CD4-positive, alpha-beta T cell (primary cell): ENCODE measurements around the gene HSPA1B. TPM values are rescaled to one million over a fixed set of nuclear protein-coding genes. Genes with fewer than 3 reads are reported as not detected.

Experiments
- ATAC-seq: fragments of 200-7000 bp; cut with Tn5 transposase; one replicate; pipeline ENCODE4 v1.10.0; 2022; ENCODE audit warnings: mild to moderate bottlenecking; ENCODE audit not compliant: poor library complexity
- CTCF ChIA-PET: fragments of 350-600 bp; sonication (Branson Sonifier 250); formaldehyde crosslinking; loops from one replicate; lab custom pipeline; 2021; ENCODE audit warnings: antibody characterized with exemption, inconsistent platforms; lab: Charles Lee
- POLR2A ChIA-PET: fragments of 350-600 bp; sonication (Branson Sonifier 250); formaldehyde crosslinking; loops from one replicate; lab custom pipeline; 2021; ENCODE audit warnings: antibody characterized with exemption, inconsistent platforms; lab: Charles Lee
- DNase-seq, 14 experiments: peaks; one replicate each; pipeline ENCODE4 v3.0.0-alpha.2; 2013 to 2020; ENCODE audit warnings: mixed read lengths in 2 of 14
- H3K27ac ChIP-seq, 2 donors: one replicate each; pipeline versions ENCODE4 v1.5.1 to v1.7.0; 2013; ENCODE audit warnings: low read length in 2 of 2, low read depth in 1 of 2, mild to moderate bottlenecking in 1 of 2
- H3K27me3 ChIP-seq, 2 experiments: 1 replicate in 1 of 2; 2 replicates in 1 of 2; pipeline versions ENCODE4 v1.6.1 to v1.7.0; 2013; ENCODE audit warnings: low read length in 2 of 2, control low read depth in 1 of 2, mild to moderate bottlenecking in 1 of 2, moderate library complexity in 1 of 2; ENCODE audit not compliant: insufficient read depth in 2 of 2, control insufficient read depth in 1 of 2
- H3K36me3 ChIP-seq: one replicate; pipeline ENCODE4 v1.6.1; 2013; ENCODE audit warnings: low read length, control low read depth; ENCODE audit not compliant: insufficient read depth
- H3K4me1 ChIP-seq: one replicate; pipeline ENCODE4 v1.6.1; 2013; ENCODE audit warnings: low read length, control low read depth; ENCODE audit not compliant: insufficient read depth
- H3K4me3 ChIP-seq: one replicate; pipeline ENCODE4 v1.5.1; 2013; ENCODE audit warnings: mild to moderate bottlenecking, low read length, moderate library complexity
- H3K9me3 ChIP-seq, 2 experiments: 1 replicate in 1 of 2; 2 replicates in 1 of 2; pipeline versions ENCODE4 v1.6.1 to v1.7.0; 2013; ENCODE audit warnings: low read length in 2 of 2, mild to moderate bottlenecking in 2 of 2, control low read depth in 1 of 2, moderate library complexity in 1 of 2; ENCODE audit not compliant: control insufficient read depth in 1 of 2, insufficient read depth in 1 of 2
- H3K27ac Mint-ChIP-seq: one replicate; pipeline ENCODE4 v1.8.0; 2020; ENCODE audit warnings: mixed read lengths
- H3K27me3 Mint-ChIP-seq: one replicate; pipeline ENCODE4 v1.8.0; 2021; ENCODE audit warnings: mixed read lengths
- H3K36me3 Mint-ChIP-seq: one replicate; pipeline ENCODE4 v1.8.0; 2021; ENCODE audit warnings: low read depth, mixed read lengths
- H3K4me1 Mint-ChIP-seq: one replicate; pipeline ENCODE4 v1.8.0; 2021; ENCODE audit warnings: low read depth, mixed read lengths
- H3K4me3 Mint-ChIP-seq: one replicate; pipeline ENCODE4 v1.8.0; 2020; ENCODE audit warnings: mild to moderate bottlenecking, mixed read lengths
- H3K9me3 Mint-ChIP-seq: one replicate; pipeline ENCODE4 v1.8.0; 2020; ENCODE audit warnings: mixed read lengths
- intact Hi-C, 2 experiments: fragments of 100-400 bp; cut with DNase I in 1 of 2; cut with micrococcal nuclease in 1 of 2; formaldehyde crosslinking; loops; one replicate each; pipeline versions ENCODE4 v1.15.1 to v1.9.0; 2023 to 2025; cut with DNase I, micrococcal nuclease
- total RNA-seq, 174 experiments: library from RNA in 2 of 174; stranded (reverse) in 2 of 174; gene quantifications; one replicate each; pipeline ENCODE4 v1.2.3 and lab custom pipeline; 2021 to 2026
- TF ChIP-seq, protein P1 (sequence below): fragments of 200-600 bp; IDR thresholded peaks from one replicate; pipeline ENCODE4 v1.8.0; 2022; ENCODE audit warnings: antibody characterized with exemption, mild to moderate bottlenecking

The HSPA1B gene
- total RNA-seq, 2 experiments from 2014 or later: 8.3 to 9.8 TPM

DNA sequence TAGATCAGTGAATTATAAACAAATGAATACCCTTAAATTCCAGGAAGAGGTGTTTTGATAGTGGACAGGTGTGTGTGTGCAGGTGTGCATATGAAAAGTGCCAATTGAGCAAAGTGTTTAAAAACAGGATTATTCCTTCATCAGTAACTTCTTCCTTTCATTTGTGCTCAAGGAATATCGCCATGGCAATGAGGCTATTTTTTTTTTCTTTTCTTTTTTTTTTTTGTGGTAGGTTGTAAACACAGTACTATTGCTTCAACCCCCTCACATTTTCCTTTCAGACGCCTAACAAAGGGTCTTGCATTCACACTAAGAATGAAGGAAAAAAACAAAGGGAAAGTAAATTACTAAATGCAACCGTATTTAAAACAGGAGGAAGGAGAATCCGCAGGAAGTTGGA, 2.0 kb upstream of the HSPA1B start:
- peaks cover 54% of the 10 kb centered on the region for H3K4me1 Mint-ChIP-seq
- H3K27ac Mint-ChIP-seq: peak overlapping the region; percentile 97
- Histone ChIP-seq H3K9me3 (no peaks in the 10 kb centered on the region), H3K4me3 (no peak overlapping the region), H3K4me1 (peaks cover 42% of the 10 kb centered on the region), H3K27me3 (no peaks in the 10 kb centered on the region), H3K36me3 (no peaks in the 10 kb centered on the region), H3K27ac (no peak overlapping the region)
- peaks cover 16% of the 10 kb centered on the region for H3K36me3 Mint-ChIP-seq
- POLR2A ChIA-PET: interaction anchor here (2.9 kb wide), 1 partner anchor 11 kb away, joined by 23 read pairs; the partner anchor contains the start of genes HSPA1A and HSPA1L
- H3K9me3 Mint-ChIP-seq: no peaks in the 10 kb centered on the region
- intact Hi-C loops: no loop called here
- TF ChIP-seq, protein P1, sequence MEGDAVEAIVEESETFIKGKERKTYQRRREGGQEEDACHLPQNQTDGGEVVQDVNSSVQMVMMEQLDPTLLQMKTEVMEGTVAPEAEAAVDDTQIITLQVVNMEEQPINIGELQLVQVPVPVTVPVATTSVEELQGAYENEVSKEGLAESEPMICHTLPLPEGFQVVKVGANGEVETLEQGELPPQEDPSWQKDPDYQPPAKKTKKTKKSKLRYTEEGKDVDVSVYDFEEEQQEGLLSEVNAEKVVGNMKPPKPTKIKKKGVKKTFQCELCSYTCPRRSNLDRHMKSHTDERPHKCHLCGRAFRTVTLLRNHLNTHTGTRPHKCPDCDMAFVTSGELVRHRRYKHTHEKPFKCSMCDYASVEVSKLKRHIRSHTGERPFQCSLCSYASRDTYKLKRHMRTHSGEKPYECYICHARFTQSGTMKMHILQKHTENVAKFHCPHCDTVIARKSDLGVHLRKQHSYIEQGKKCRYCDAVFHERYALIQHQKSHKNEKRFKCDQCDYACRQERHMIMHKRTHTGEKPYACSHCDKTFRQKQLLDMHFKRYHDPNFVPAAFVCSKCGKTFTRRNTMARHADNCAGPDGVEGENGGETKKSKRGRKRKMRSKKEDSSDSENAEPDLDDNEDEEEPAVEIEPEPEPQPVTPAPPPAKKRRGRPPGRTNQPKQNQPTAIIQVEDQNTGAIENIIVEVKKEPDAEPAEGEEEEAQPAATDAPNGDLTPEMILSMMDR: no peak
- peak overlapping the region; percentile 96 for H3K4me3 Mint-ChIP-seq
- CTCF ChIA-PET: interaction anchor here (1.3 kb wide), 1 partner anchor 96 kb away, joined by 3 read pairs; no protein-coding TSS in a partner anchor
- DNase-seq (no peak), ATAC-seq (no peak)
- H3K27me3 Mint-ChIP-seq: no peaks in the 10 kb centered on the region

DNA sequence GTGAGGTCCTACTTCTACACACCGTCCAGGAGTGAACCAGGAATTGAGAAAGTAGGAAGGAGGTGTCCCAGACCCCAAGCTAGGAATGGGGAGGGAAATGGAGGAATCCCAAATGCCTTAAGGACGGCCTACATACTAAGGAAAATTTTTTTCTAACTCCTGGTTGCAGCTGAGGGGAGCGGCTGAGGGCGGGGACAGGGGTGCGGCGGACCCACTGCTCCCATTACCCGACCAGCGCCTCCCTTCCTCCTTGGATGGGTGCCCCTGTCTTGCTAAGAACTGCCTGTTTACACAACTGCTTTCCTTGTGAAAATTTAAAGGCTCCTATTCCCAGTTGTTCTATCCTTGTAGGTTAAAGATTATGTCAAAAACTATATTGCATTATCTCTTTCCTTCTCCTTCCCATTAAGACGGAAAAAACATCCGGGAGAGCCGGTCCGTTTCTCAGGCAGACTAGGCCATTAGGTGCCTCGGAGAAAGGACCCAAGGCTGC, 699 bp upstream of the HSPA1B start:
- DNase-seq: peak in 5 of 14 experiments; percentile 32 to 54 (median 40)
- TF ChIP-seq, protein P1: no peak
- Mint-ChIP-seq H3K27me3 (no peaks in the 10 kb centered on the region), H3K4me1 (peaks cover 50% of the 10 kb centered on the region), H3K36me3 (peaks cover 14% of the 10 kb centered on the region), H3K4me3 (peak overlapping the region; percentile 96), H3K9me3 (no peaks in the 10 kb centered on the region), H3K27ac (peak overlapping the region; percentile 97)
- peak; percentile 19 for ATAC-seq
- ChIA-PET POLR2A (interaction anchor here (0.7 to 2.9 kb wide), 26 partner anchors 9 to 285 kb away, joined by 3 to 34 read pairs (median 6); partner anchors contain the start of genes ABHD16A, BAG6, C6orf47 and CLIC1), CTCF (interaction anchor here (0.6 to 1.4 kb wide), 9 partner anchors 9 to 97 kb away, joined by 3 to 7 read pairs (median 4); partner anchors contain the start of genes DDAH2, MSH5 and VARS1)
- Histone ChIP-seq H3K4me1 (peaks cover 46% of the 10 kb centered on the region), H3K27me3 (no peaks in the 10 kb centered on the region), H3K4me3 (peak overlapping the region; percentile 84), H3K36me3 (peaks cover 2% of the 10 kb centered on the region), H3K9me3 (no peaks in the 10 kb centered on the region), H3K27ac (peak overlapping the region; percentile 74 to 76)
- intact Hi-C loops: loop anchor here in 1 of 2 experiments (2.0 kb wide), 1 partner anchor 32 kb away; the partner anchor contains the start of gene VARS1

DNA sequence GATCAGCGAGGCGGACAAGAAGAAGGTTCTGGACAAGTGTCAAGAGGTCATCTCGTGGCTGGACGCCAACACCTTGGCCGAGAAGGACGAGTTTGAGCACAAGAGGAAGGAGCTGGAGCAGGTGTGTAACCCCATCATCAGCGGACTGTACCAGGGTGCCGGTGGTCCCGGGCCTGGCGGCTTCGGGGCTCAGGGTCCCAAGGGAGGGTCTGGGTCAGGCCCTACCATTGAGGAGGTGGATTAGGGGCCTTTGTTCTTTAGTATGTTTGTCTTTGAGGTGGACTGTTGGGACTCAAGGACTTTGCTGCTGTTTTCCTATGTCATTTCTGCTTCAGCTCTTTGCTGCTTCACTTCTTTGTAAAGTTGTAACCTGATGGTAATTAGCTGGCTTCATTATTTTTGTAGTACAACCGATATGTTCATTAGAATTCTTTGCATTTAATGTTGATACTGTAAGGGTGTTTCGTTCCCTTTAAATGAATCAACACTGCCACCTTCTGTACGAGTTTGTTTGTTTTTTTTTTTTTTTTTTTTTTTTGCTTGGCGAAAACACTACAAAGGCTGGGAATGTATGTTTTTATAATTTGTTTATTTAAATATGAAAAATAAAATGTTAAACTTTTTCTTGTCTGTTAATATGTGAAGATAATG, 2.2 kb downstream of the HSPA1B start:
- ATAC-seq: peak; percentile 19
- H3K4me3 ChIP-seq: peak overlapping the region; percentile 58

More for the DNA sequence above, 2.2 kb downstream of the HSPA1B start:
- TF ChIP-seq, protein P1: peak; percentile 71
- Mint-ChIP-seq H3K36me3 (peaks cover 16% of the 10 kb centered on the region), H3K9me3 (no peaks in the 10 kb centered on the region), H3K27ac (peak overlapping the region; percentile 81), H3K4me3 (peak overlapping the region; percentile 91), H3K27me3 (no peaks in the 10 kb centered on the region), H3K4me1 (peaks cover 42% of the 10 kb centered on the region)
- peaks cover 2% of the 10 kb centered on the region for H3K36me3 ChIP-seq
- peak overlapping the region in 1 of 2 donors; percentile 35 for H3K27ac ChIP-seq
- H3K9me3 ChIP-seq: no peaks in the 10 kb centered on the region
- DNase-seq: peak in 3 of 14 experiments; percentile 68 to 78 (median 76)
- peaks cover 46% of the 10 kb centered on the region for H3K4me1 ChIP-seq
- intact Hi-C loops: loop anchor here (1.0 to 10.0 kb wide), 6 partner anchors 32 to 283 kb away; partner anchors contain the start of genes ATP6V1G2 (in 2 of the 2), DDAH2 (in 2 of the 2), NFKBIL1 (in 2 of the 2) and BAG6 (in 1 of the 2)
- ChIA-PET CTCF (interaction anchor here (0.7 to 2.6 kb wide), 25 partner anchors 10 to 335 kb away, joined by 3 to 16 read pairs (median 5); partner anchors contain the start of genes ABHD16A, APOM, CLIC1 and DDAH2), POLR2A (interaction anchor here (1.0 to 2.3 kb wide), 16 partner anchors 12 to 288 kb away, joined by 3 to 16 read pairs (median 6); partner anchors contain the start of genes ABHD16A, BAG6, CSNK2B and DDAH2)
- H3K27me3 ChIP-seq: no peaks in the 10 kb centered on the region
